PC-9 (cell line): ENCODE measurements around the gene ARRDC1.

ENCODE experiments used
- CTCF ChIP-seq: fragments of 200-600 bp; sonication (generic); conservative IDR thresholded peaks from 2 replicates; pipeline ENCODE4 v1.6.1; 2017; ENCODE audit warnings: mixed run types, antibody characterized with exemption, mild to moderate bottlenecking, moderate library complexity
- EZH2 ChIP-seq: fragments of 200-600 bp; sonication (generic); IDR thresholded peaks from 2 replicates; pipeline ENCODE4 v1.8.0; 2017; ENCODE audit warnings: antibody characterized with exemption, low read depth

- TF ChIP-seq CTCF (no peak), EZH2 (no peak)
Measured at GRCh38 chr9:137660144-137660543, 54.7 kb downstream of the ARRDC1 start.
